HuH-7 (cell line): ENCODE results near the gene FAM163A.

ENCODE experiments used
- DNase-seq: peaks from one replicate; pipeline ENCODE4 v3.0.0; 2011; ENCODE audit warnings: low spot score

FAM163A gene

GRCh38 chr1:179856296-179856695 lies 113.2 kb downstream of the FAM163A start:
- DNase-seq: no peak

DNA sequence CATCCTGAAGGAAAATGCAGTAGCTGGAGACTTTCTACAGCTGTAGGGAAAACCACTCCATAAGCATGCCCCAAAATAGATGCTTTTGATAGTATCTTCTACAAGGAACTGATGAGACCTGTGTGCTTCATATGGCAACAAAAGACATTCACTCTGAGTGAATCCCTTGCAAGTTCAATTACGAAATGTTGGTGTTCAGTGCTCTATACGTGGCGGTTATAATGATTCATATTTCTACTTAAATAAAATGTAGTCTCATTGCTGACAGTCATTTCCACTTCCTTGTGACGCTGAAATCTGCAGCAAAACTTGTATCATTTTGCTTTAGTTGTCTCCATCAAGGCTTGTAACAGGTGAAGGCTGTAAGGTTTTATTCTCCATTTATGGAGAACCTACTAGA lies 113.9 kb downstream of the FAM163A start:
- DNase-seq: no peak

GRCh38 chr1:179860652-179861051 lies 117.6 kb downstream of the FAM163A start:
- DNase-seq: no peak

DNA sequence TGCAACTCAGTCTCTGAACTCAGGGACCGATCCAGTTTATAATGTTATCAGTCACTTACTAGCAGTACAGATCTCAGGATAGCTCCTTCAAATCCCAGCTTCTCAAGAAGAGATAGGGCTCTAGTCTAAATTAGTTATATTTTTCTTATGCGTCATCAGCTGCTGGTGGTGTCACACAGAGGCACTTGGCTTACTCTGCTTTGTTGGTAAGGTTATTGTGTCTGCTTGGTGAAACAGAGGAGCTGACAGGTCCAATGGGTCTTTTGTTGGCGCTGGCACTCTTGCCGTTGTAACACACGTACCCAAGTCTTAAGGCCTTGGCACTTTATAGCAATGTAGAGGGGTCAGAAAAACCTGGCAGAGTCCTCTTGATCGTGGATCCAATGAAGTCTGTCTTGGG lies 122.3 kb downstream of the FAM163A start:
- no peak for DNase-seq
